GM12878 (cell line): ENCODE data around the gene KCNN1. TPM values are rescaled to one million over a fixed set of nuclear protein-coding genes. Genes with fewer than 3 reads are reported as not detected.
A peak's percentile ranks its signal among the peaks of the same experiment; 100 is the strongest.

ENCODE experiments used
- BRCA1 ChIP-seq: IDR thresholded peaks from 2 replicates; pipeline ENCODE4 v1.6.1; 2011; ENCODE audit warnings: low read depth, low read length, improper control_type of control experiment
- CEBPZ ChIP-seq: fragments of 150-350 bp; IDR thresholded peaks from 2 replicates; pipeline ENCODE4 v1.6.1; 2016; ENCODE audit warnings: low read depth, low read length
- CHD2 ChIP-seq: IDR thresholded peaks from 2 replicates; pipeline ENCODE4 v1.6.1; 2011; ENCODE audit warnings: low read depth, low read length, improper control_type of control experiment, borderline replicate concordance
- CHD4 ChIP-seq: fragments of 200-600 bp; sonication (generic); IDR thresholded peaks from 2 replicates; pipeline ENCODE4 v1.6.1; 2016; ENCODE audit warnings: mild to moderate bottlenecking
- CREB1 ChIP-seq: IDR thresholded peaks from 2 replicates; pipeline ENCODE4 v1.6.1; 2012; ENCODE audit warnings: low read depth, mild to moderate bottlenecking, inconsistent platforms
- JUNB ChIP-seq: IDR thresholded peaks from 2 replicates; pipeline ENCODE4 v1.6.1; 2016; ENCODE audit warnings: antibody characterized with exemption, mild to moderate bottlenecking
- MYC ChIP-seq: IDR thresholded peaks from 2 replicates; pipeline ENCODE4 v1.6.1; 2011; ENCODE audit warnings: mild to moderate bottlenecking, low read length, moderate library complexity, inconsistent platforms; ENCODE audit not compliant: insufficient read depth, insufficient replicate concordance, insufficient read length, severe bottlenecking
- NR2F1 ChIP-seq: fragments of 450-650 bp; conservative IDR thresholded peaks from 2 replicates; pipeline ENCODE4 v1.6.1; 2017; ENCODE audit warnings: mild to moderate bottlenecking
- RAD21 ChIP-seq: IDR thresholded peaks from 2 replicates; pipeline ENCODE4 v1.6.1; 2011; ENCODE audit warnings: mild to moderate bottlenecking, low read depth, low read length, moderate library complexity; ENCODE audit not compliant: insufficient read depth
- RAD51 ChIP-seq: fragments of 450-650 bp; IDR thresholded peaks from 2 replicates; pipeline ENCODE4 v1.6.1; 2016; ENCODE audit warnings: moderate library complexity, mild to moderate bottlenecking, inconsistent platforms
- RB1 ChIP-seq: fragments of 450-650 bp; formaldehyde crosslinking; IDR thresholded peaks from 2 replicates; pipeline ENCODE4 v1.6.1; 2017; ENCODE audit warnings: mild to moderate bottlenecking, borderline replicate concordance
- REST ChIP-seq: IDR thresholded peaks from 2 replicates; pipeline ENCODE4 v1.6.1; 2012; ENCODE audit warnings: mild to moderate bottlenecking, low read depth, low read length
- ZNF207 ChIP-seq: fragments of 450-650 bp; IDR thresholded peaks from 2 replicates; pipeline ENCODE4 v1.6.1; 2014; ENCODE audit warnings: antibody characterized with exemption, mild to moderate bottlenecking, borderline replicate concordance
- polyA plus RNA-seq, 11 experiments: library from polyadenylated mRNA; depleted of rRNA in 4 of 11; unstranded in 6 of 11; stranded (reverse) in 5 of 11; fragments of >200 nt; fragmentation: Nextera tagmentation in 4 of 11; fragmentation: Illumina TruSeq in 1 of 11; extraction: Ambion mirVana in 4 of 11; extraction: Trizol in 1 of 11; gene quantifications; 1 replicate in 1 of 11; 2 replicates in 10 of 11; pipeline versions ENCODE4 v1.2.1 to v1.2.3, GENCODE V29; 2011 to 2016; ENCODE audit warnings: inconsistent platforms in 2 of 11, missing spikeins in 2 of 11, low read depth in 1 of 11
- total RNA-seq, 4 experiments: library from RNA; depleted of rRNA in 3 of 4; stranded (reverse); fragments of >200 nt in 3 of 4; fragmentation: Illumina TruSeq in 1 of 4; extraction: Trizol in 1 of 4; gene quantifications; 2 replicates each; pipeline versions ENCODE4 v1.2.1 to v1.2.3, GENCODE V29; 2013 to 2021
- TF ChIP-seq, protein P1 (sequence below): fragments of 450-650 bp; IDR thresholded peaks from 2 replicates; pipeline ENCODE4 v1.6.1; 2014; ENCODE audit warnings: mild to moderate bottlenecking
- TF ChIP-seq, protein P2 (sequence below): IDR thresholded peaks from 2 replicates; pipeline ENCODE4 v1.6.1; 2012; ENCODE audit warnings: low read depth, low read length, improper control_type of control experiment
- TF ChIP-seq, protein P3 (sequence below): fragments of 450-650 bp; IDR thresholded peaks from 2 replicates; pipeline ENCODE4 v1.6.1; 2017; ENCODE audit warnings: borderline replicate concordance
- TF ChIP-seq, protein P4 (sequence below): IDR thresholded peaks from 2 replicates; pipeline ENCODE4 v1.6.1; 2011; ENCODE audit warnings: mild to moderate bottlenecking, low read depth, low read length, moderate library complexity; ENCODE audit not compliant: insufficient replicate concordance

KCNN1 gene
- total and polyA plus RNA-seq, 10 of the 15 experiments (the other 5 are each of a cell fraction or from before 2014, with no cell fraction given): 0.02 to 0.95 (median 0.16) TPM; not detected in 1

- TF ChIP-seq, protein P1, sequence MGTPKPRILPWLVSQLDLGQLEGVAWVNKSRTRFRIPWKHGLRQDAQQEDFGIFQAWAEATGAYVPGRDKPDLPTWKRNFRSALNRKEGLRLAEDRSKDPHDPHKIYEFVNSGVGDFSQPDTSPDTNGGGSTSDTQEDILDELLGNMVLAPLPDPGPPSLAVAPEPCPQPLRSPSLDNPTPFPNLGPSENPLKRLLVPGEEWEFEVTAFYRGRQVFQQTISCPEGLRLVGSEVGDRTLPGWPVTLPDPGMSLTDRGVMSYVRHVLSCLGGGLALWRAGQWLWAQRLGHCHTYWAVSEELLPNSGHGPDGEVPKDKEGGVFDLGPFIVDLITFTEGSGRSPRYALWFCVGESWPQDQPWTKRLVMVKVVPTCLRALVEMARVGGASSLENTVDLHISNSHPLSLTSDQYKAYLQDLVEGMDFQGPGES: no peak
- TF ChIP-seq CREB1: peak; percentile 20; the same call in 1 of the 2 replicates
- TF ChIP-seq RAD51: no peak
- TF ChIP-seq, protein P2, sequence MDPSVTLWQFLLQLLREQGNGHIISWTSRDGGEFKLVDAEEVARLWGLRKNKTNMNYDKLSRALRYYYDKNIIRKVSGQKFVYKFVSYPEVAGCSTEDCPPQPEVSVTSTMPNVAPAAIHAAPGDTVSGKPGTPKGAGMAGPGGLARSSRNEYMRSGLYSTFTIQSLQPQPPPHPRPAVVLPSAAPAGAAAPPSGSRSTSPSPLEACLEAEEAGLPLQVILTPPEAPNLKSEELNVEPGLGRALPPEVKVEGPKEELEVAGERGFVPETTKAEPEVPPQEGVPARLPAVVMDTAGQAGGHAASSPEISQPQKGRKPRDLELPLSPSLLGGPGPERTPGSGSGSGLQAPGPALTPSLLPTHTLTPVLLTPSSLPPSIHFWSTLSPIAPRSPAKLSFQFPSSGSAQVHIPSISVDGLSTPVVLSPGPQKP: 0 out of 2 replicates have a peak, but pooled peaks have one; percentile 46
- TF ChIP-seq MYC: no peak
- 0 out of 2 replicates have a peak, but pooled peaks have one; percentile 41 for TF ChIP-seq RB1
- TF ChIP-seq BRCA1: no peak
- TF ChIP-seq NR2F1: no peak
- no peak for TF ChIP-seq REST
- no peak for TF ChIP-seq JUNB
- TF ChIP-seq ZNF207: no peak
- no peak for TF ChIP-seq CEBPZ
- TF ChIP-seq, protein P3, sequence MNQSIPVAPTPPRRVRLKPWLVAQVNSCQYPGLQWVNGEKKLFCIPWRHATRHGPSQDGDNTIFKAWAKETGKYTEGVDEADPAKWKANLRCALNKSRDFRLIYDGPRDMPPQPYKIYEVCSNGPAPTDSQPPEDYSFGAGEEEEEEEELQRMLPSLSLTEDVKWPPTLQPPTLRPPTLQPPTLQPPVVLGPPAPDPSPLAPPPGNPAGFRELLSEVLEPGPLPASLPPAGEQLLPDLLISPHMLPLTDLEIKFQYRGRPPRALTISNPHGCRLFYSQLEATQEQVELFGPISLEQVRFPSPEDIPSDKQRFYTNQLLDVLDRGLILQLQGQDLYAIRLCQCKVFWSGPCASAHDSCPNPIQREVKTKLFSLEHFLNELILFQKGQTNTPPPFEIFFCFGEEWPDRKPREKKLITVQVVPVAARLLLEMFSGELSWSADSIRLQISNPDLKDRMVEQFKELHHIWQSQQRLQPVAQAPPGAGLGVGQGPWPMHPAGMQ: no peak
- TF ChIP-seq RAD21: peak; percentile 94
- TF ChIP-seq, protein P4, sequence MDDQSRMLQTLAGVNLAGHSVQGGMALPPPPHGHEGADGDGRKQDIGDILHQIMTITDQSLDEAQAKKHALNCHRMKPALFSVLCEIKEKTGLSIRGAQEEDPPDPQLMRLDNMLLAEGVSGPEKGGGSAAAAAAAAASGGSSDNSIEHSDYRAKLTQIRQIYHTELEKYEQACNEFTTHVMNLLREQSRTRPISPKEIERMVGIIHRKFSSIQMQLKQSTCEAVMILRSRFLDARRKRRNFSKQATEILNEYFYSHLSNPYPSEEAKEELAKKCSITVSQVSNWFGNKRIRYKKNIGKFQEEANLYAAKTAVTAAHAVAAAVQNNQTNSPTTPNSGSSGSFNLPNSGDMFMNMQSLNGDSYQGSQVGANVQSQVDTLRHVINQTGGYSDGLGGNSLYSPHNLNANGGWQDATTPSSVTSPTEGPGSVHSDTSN: no peak
- TF ChIP-seq CHD2: no peak
- no peak for TF ChIP-seq CHD4
Observed at GRCh38 chr19:17938092-17938845, 28.6 kb upstream of the KCNN1 start (continued).
